Measurements from ENCODE around the gene KANSL1.
"Not testable (repeated sequence)": the region's sequence is repeated elsewhere in the genome, so short reads cannot be mapped to it uniquely, and the experiment has no call there.

The KANSL1 gene

GRCh38 chr17:46117117-46117516 lies 76.1 kb downstream of the KANSL1 start:
- no peak for DNase-seq (ENCODE audit: low read depth)

DNA sequence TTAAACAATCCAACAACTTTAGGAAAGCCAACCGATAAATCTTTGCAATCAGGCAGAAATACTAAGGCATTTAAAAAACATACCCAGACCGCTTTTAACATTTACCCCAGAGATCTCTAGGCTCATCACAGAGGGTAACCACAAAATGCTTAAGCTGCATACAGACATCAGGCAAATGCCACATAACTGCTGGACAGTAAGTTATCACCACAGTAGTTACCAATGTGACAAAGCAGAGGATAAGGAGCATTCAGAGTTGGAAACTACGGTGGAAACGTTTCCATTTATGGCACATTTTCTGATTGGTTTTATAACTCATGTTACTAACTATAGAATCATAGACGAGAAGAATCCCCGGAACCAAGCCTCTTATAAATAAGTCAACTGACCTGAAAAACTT lies 77.5 kb downstream of the KANSL1 start:
- no peak for DNase-seq (ENCODE audit: low read depth)

DNA sequence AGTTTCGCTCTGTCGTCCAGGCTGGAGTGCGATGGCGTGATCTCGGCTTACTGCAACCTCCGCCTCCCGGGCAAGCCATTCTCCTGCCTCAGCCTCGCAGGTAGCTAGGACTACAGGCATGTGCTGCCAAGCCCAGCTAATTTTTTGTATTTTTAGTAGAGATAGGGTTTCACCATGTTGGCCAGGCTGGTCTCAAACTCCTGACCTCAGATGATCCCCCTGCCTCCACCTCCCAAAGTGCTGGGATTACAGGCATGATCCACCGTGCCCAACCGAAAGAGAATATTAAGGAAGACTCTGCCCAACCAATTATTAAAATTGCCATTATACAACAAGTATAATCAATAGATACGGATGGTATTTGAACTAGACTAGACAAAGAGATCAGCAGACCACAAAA lies 82.0 kb downstream of the KANSL1 start:
- not testable (repeated sequence) for DNase-seq (ENCODE audit: low read depth)

GRCh38 chr17:46110219-46110618 lies 83.0 kb downstream of the KANSL1 start:
- no peak for DNase-seq (ENCODE audit: low read depth)

DNA sequence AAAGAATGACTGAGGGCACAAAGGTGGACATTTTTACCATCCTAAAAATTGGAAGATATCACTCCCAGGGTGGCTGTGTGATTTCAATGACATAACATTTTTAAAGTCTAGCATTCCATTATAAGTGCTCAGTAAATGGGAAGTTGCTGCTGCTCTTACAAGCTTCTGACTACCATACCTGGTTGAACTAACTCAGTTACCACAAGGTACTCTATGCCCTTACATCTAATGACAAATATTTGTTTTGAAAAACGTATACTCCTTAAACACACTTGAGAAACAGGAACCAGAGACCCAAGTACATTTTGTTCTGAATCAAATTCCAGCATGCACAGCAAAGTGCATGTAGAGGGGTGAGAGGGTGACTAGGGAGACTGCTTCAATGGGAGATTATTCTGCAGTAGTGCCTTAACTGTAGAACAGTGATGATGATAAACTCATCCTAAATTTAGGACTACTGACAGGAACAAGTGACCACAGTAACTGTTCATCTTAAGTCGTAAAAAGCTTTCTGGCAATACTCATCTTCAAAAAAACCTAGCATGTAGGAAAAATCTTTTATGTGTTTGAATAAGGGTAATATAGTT lies 83.5 kb downstream of the KANSL1 start:
- no peak for DNase-seq (ENCODE audit: low read depth)

GRCh38 chr17:46108550-46109110 lies 84.6 kb downstream of the KANSL1 start:
- no peak for DNase-seq (ENCODE audit: low read depth)

GRCh38 chr17:46108120-46108519 lies 85.1 kb downstream of the KANSL1 start:
- no peak for DNase-seq (ENCODE audit: low read depth)

DNA sequence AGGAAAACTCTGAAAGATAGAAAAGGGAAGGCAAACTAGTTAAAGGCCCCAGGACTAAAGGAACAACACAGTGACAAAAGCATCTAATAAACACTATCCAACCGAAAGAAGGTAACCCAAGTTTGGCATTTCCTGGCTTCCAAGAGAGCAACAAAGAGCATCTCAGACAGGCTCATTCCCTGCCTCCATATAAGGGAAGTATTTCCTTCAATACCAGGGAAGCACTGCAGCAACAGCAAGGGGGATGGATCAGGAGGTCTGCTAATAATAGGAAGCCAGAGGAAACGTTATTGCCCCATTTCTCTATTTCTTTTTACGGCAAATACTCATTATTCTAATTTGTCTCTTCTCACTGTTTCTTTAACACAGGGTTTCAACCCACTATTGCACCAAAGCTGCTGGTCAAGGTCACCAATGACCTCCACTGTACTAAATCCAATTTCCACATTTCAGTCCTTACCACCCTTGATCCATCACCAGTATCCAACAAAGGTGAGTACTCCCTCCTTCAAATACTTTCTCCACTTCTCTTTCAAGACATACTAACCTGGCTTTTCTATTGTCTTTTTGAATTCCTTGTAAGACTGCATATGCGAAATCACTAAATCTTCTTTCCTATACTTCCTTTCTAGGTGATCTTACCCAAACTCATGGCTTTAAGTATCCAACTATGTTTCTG lies 86.1 kb downstream of the KANSL1 start:
- DNase-seq (ENCODE audit: low read depth): no peak

GRCh38 chr17:46102806-46103205 lies 90.4 kb downstream of the KANSL1 start:
- not testable (repeated sequence) for DNase-seq (ENCODE audit: low read depth)

DNA sequence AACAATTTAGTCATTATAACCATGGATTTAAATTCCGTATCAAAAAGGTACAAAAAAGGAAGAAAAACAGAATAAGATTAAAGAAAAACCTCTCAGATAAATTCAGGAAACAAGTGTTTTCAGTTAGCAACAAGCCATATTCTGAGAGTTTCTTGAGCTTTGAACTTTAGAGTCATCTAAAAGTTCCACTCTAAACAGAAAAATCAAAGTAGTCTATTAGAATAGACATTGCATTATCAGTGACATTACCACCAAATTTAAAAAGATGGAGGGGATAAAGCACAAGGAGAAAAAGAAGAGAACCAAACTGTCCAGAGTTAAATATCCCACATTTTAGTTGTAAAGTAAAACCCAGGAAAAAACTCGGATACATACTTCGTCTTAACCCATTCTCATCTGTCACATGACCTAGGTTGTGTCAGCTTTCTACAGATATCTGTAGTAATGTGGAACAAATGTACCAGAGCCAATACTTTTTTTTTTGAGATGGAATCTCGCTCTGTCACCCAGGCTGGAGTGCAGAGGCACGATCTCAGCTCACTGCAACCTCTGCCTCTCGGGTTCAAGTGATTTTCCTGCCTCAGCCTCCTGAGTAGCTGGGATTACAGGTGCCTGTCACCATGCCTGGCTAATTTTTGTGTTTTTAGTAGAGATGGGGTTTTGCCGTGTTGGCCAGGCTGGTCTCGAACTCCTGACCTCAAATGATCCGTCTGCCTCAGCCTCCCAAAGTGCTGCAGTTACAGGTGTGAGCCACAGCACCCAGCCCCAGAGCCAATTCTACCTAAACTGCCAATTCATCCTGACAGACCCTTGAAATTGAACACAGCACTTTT lies 91.2 kb downstream of the KANSL1 start:
- DNase-seq (ENCODE audit: low read depth): not testable (repeated sequence)

DNA sequence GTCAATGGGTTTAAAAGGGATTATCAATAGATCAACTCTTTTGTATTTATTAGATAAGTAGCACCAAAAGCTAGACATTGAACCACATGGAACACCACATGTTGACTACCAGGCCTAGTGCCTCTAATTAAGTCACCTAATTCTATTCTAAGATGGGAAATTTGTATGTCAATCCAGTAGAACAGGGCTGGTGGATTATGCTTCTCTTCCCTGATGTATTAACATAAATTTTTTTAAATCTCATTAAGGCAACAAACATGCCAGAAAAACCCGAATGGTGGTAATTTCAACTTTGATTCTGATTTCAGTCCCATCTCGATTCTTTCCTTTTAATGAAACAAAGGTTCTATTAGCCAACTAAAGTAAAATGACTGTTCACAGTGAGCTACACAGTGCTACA lies 92.6 kb downstream of the KANSL1 start:
- DNase-seq (ENCODE audit: low read depth): no peak

DNA sequence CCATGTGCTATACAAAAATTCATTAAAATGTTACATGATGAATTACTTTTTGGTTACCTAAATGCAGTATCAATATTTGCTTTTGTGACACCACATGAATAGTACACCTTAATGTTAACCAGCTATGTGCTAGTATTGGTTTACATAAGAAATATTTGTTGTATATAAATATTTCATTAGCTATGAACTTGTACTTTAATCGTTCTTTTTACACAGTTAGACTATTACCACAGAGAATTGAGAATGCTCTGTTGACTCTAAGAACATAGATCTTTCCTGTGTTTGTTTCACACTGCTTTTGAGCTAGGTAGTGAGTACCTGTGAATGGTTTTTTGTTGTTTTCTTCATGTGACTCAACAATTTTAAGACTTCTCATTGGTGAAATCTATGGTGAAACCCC lies 93.4 kb downstream of the KANSL1 start:
- no peak for DNase-seq (ENCODE audit: low read depth)

GRCh38 chr17:46097497-46097896 lies 95.7 kb downstream of the KANSL1 start:
- DNase-seq (ENCODE audit: low read depth): no peak

- no peak for DNase-seq (ENCODE audit: low read depth)
Observed at GRCh38 chr17:46092991-46093390, 100.2 kb downstream of the KANSL1 start.

- DNase-seq (ENCODE audit: low read depth): no peak
Observed at GRCh38 chr17:46090871-46091270, 102.4 kb downstream of the KANSL1 start.

- no peak for DNase-seq (ENCODE audit: low read depth)
Observed at GRCh38 chr17:46089389-46089965, 103.8 kb downstream of the KANSL1 start.

DNA sequence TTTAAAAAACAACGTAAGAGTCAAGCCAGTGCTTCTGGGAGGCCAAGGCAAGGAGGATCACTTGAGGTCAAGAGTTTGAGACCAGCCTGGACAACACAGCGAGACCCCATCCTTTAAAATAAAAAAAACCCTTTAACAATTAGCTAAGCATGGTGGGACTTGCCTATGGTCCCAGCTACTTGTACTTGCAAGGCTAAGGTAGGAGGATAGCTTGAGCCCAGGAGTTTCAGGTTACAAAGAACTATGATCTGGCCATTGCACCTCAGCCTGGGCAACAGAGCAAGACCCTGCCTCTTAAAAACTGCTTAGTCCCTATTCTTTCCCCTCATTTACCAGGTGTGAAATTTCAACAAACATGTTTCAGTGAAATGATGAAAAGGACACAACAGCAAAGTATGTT lies 104.6 kb downstream of the KANSL1 start:
- no peak for DNase-seq (ENCODE audit: low read depth)

DNA sequence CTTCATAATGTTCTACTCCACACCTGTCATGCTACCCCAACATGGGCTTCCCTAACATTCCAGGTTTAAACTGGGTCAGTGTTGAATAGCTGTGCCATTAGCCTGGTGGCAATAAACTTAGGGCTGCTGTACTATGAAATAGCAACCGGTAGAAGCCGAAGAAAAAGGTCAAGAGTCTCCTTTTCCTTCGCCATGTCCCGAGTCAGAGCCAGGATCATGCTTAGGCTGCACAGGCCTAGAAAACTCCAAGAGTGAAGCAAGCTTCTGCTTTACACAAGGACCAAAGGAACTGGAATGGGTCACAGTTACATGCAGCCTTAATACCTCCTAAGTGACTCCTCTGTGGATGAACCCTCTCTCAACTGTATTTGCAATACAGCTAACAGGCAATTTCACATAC lies 105.4 kb downstream of the KANSL1 start:
- DNase-seq (ENCODE audit: low read depth): not testable (repeated sequence)

GRCh38 chr17:46086821-46087220 lies 106.4 kb downstream of the KANSL1 start:
- no peak for DNase-seq (ENCODE audit: low read depth)

DNA sequence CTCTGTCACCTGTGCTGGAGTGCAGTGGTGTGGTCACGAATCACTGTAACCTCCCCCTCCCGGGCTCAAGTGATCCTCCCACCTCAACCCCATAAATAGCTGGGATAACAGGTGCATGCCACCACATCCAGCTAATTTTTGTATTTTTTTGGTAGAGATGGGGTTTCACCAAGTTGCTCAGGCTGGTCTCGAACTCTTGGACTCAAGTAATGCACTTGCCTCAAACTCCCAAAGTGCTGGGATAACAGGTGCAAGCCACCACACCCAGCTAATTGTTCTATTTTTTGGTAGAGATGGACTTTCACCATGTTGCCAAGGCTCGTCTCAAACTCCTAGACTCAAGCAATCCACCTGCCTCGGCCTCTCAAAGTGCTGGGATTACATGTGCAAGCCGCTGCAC lies 107.7 kb downstream of the KANSL1 start:
- DNase-seq (ENCODE audit: low read depth): no peak

DNA sequence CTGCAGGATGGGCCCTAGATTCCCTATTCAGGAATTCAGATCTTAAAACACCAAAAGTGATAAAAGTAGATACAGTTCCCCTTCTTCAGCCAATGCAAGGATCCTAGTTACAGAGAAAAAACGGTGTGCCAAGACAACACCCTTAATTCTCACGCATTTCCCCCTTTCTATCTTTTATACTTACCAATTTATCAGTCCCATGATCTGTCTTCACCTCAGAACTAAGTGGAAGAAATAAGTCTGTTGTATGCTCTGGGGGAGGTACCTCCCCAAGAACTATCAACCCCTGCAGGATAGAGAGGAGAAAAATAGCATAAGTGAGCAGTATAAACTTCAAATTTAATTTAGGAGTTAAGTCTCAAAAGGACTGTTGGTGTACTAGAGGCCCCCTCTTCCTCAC lies 111.0 kb downstream of the KANSL1 start:
- no peak for DNase-seq (ENCODE audit: low read depth)

DNA sequence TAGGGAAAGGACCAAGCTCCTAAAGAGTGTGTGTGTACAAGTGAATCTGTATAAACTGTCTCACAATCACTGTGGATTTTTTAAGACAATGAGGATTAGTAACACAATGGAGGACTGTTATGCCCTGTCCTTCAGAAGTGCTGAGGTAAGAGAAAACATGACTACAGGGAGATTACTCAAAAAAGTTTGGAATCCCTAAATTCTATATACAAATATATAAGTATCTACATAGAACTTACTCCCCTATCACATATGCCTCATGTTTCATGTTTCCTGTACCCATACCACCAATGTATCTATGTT lies 112.3 kb downstream of the KANSL1 start:
- DNase-seq (ENCODE audit: low read depth): no peak
